GM19023 (cell line): ENCODE data around the gene EPS15.
"Not testable (repeated sequence)": the region's sequence is repeated elsewhere in the genome, so short reads cannot be mapped to it uniquely, and the experiment has no call there.

Experiments used
- ATAC-seq: cut with Tn5 transposase; IDR thresholded peaks from one replicate; pipeline ENCODE4 v1.9.1; 2021; ENCODE audit warnings: mild to moderate bottlenecking, moderate library complexity; ENCODE audit not compliant: unreplicated experiment

Gene EPS15

GRCh38 chr1:51390641-51391040 lies 128.4 kb downstream of the EPS15 start:
- not testable (repeated sequence) for ATAC-seq

GRCh38 chr1:51387288-51387687 lies 131.8 kb downstream of the EPS15 start:
- not testable (repeated sequence) for ATAC-seq

DNA sequence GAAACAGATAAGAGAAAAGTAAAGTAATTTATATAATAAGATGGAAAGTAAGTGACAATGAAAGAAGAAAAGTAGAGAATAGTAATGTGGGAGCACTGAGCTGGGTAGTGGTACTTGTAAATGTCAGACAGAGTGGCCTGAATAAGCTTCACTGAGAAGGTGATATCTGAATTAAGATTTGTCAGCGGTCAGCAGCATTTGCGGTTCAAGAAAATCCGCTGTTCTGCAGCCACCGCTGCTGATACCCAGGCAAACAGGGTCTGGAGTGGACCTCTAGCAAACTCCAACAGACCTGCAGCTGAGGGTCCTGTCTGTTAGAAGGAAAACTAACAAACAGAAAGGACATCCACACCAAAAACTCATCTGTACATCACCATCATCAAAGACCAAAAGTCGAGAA lies 132.8 kb downstream of the EPS15 start:
- ATAC-seq = not testable (repeated sequence)

GRCh38 chr1:51385776-51386175 lies 133.3 kb downstream of the EPS15 start:
- ATAC-seq = no peak

DNA sequence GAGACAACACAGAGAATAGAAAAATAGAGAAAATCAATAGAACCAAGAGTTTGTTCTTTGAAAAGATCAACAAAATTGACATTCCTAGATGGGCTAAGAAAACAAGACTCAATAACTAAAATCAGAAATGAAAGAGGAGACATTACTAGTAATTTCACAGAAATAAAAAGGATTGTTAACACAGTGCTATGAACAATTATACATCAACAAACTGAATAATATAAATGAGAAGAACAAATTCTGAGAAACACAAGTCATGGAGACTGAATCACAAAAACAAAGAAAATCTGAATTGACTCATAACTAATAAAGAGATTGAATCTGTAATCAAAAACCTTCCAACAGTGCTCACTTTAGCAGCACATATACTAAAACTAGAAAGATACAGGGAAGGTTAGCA lies 137.1 kb downstream of the EPS15 start:
- ATAC-seq = no peak

DNA sequence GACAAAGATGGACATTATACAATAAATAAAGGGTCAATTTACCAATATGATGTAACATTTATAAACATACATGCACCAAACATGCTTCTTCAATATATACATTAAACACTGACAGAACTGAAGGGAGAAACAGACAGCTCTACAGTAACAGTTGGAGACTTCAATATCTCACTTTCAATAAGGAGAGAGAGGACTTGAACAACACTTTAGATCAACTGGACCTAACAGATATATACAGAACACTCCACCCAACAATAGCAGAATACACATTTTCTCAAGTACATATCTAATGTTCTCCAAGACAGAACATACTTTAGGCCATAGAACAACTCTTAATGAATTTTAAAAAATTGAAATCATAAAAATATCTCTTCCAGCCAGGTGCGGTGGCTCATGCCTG lies 138.1 kb downstream of the EPS15 start:
- no peak for ATAC-seq

DNA sequence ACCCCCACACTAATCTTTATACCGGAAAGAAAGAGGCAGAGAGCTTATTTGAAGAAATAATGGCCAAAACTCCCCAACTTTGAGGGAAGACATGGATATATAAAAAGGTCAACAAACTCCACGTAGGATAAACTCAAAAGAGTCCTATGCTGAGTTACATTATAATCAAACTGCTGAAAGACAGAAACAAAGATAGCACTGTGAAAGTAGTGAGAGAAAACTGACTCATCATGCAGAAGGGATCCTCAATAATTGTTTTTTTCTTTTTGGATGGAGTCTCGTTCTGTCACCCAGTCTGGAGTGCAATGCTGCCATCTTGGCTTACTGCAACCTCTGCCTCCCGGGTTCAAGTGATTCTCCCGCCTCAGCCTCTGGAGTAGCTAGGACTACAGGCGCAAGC lies 140.2 kb downstream of the EPS15 start:
- ATAC-seq = no peak

DNA sequence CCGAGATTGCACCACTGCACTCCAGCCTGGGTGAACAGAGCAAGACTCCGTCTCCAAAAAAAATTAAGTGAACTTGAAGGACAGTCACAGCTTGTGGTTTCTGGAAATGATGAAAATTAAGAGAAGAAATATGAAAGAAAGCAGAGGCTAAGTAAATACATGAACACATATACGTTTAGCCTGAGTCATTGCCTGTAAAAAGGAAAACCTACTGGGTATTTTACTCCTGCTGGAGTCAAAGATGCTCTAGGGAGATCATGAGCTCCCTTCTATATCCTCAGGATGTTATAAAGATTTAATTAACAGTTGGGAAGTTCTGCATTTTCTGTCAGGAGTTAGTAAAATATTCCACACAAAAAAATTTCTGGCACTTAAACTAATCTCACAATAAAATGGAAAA lies 145.2 kb downstream of the EPS15 start:
- ATAC-seq = no peak

DNA sequence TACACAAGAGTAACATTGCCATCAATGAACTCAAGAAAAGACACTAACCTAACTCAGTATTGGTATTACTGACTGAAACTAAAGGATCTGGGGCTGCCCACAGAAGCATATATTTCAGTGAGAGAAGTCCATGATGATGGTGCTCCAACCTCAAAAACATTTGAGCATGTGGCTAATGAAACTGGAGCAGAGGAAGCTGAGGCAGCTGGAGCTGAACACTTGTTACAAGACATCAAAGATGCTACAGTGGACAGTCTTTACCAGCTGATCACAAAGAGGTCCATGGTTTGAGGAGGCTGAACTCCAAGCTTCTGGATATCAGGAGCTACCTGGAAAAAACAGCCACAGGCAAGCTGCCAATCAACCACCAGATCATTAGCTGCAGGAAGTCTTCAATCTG lies 146.5 kb downstream of the EPS15 start:
- no peak for ATAC-seq

- no peak for ATAC-seq
These were observed 149.9 kb downstream of the EPS15 start for GRCh38 chr1:51369171-51369570.

DNA sequence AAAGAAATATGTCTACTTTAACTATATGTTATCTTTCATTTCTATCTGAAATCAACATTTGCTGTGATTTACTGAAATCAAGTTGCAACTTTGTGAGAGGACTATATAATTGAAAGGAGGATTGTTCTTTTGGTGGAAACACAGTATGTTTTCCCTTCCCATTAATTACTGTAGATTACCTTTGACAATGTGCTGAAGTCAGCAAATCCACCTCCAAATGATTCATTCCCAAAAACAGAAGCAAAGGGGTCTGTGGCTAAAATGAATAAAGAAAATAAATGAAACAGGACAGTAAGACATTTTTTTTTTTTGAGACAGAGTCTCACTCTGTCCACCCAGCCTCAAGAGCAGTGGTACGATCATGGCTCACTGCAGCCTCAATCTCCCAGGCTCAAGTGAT lies 153.3 kb downstream of the EPS15 start:
- no peak for ATAC-seq

- ATAC-seq = no peak
These were observed 159.2 kb downstream of the EPS15 start for GRCh38 chr1:51359879-51360278.

DNA sequence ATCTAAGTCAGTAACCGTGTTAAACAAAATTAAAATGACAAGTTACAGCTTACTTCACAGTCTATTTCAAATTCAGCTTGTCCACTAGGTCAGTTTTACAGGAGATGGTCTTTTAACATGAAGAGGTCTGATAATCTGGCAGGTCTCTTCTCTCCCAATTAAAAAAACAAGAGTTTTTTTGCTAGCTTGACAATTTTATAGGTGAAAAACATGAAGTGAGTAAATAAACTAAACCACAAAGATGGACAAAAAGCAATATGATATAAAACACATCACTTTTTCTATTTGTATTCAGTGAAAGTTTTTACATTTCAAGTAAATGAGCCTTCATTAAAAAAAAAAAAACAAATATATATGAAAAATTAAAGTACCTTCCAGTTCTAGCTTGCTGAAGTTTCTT lies 163.7 kb downstream of the EPS15 start:
- ATAC-seq = no peak

- ATAC-seq = no peak
These were observed 164.7 kb downstream of the EPS15 start for GRCh38 chr1:51354416-51354815.

- ATAC-seq = no peak
These were observed 167.2 kb downstream of the EPS15 start for GRCh38 chr1:51351907-51352306.

DNA sequence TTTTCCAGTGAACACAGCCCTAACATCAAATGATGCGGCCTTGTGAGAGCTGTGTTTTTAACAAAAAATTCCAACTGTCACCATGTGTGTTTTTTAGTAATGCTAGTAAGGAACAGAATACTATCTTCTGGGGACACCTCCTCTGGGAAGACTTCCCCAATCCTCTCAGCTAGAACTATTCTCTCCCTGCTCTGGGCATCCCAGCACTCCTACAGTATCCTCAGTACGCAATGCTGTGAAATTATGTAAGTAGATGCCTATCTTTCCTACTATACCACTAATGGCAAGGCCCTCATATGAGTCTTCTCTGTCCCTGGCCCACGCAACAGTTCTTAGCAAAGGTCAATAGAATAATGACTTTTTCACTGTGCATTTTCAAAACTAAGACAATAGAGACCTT lies 169.2 kb downstream of the EPS15 start:
- ATAC-seq = no peak

- no peak for ATAC-seq
These were observed 170.9 kb downstream of the EPS15 start for GRCh38 chr1:51348147-51348527.

GRCh38 chr1:51347398-51348146 lies 171.5 kb downstream of the EPS15 start:
- ATAC-seq = no peak

- no peak for ATAC-seq
These were observed 172.8 kb downstream of the EPS15 start for GRCh38 chr1:51346086-51346942.

DNA sequence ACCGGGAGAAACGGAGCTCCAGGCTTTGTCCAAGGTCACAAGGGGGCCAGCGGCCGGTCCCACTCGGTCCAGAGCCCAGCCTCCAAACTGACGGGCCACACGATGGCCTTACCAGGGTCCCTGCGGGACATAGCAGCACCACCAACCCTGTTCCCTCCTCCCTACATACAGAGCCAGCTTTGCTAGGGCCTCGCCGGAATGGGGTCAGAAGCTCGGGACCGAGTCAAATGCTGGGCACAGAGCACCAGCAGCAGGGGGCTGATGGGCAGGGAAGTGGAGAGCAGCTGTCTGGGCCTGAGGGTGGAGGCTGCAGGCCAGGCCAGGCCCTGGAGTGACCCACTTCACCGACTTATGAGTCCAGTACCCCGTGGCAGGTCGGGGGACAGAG lies 173.8 kb downstream of the EPS15 start:
- no peak for ATAC-seq

DNA sequence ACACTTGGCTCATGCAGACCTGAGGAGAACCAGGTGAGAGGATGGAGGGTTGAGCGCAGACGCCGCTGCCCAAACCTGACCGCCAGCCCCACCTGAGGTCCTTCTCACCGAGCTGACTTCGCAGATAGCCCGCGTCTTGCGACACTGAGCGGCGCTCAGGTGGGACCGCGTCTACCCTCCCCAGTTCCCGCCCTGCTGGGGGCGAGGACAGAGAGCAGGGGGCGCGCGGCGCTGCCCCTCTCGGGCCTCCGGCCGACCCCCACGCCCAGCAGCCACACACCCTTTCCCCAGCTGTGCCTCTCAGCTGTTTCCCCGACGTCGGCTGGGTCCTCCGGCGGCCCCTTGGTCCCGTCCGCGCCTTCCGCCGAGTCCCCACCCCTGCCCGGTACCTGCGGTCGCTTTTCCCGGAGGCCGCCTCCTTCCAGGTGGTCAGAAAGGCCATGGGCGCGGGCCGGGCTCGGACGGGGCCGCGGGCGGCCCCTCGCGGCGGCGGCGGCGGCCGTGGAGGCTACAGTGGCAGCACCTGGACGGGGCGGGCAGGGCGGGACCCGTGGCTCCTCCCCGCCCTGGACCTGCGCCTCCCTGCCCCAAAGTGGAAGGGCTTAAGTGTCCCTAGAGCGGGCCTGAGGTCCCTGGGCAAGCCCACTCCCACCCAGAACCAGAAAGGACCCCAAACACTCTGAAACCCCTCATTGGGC lies 174.3 kb downstream of the EPS15 start:
- no peak for ATAC-seq

DNA sequence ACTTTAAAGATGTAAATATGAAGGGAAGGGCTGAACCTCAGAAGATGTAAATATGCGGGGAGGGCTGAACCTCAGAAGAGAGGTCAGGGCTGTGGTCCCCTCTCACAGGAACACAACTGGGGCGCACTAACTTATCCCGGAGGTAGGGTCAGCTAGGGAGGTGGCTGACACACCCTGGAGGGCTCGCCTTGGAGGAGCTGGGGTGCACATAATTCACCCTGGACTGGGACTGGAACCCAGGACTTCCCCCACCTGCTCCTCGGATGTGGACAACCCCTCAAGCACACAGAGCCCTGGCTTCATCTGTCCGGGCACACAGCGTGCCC lies 174.8 kb downstream of the EPS15 start:
- no peak for ATAC-seq
